GM18519 (cell line): ENCODE data around the gene VAMP5.

ENCODE experiments used
- ATAC-seq: cut with Tn5 transposase; IDR thresholded peaks from one replicate; pipeline ENCODE4 v1.9.1; 2021; ENCODE audit warnings: mild to moderate bottlenecking, moderate library complexity; ENCODE audit not compliant: unreplicated experiment, low FRiP score

The VAMP5 gene

GRCh38 chr2:85619617-85620016, 35.4 kb downstream of the VAMP5 start:
- no peak for ATAC-seq

GRCh38 chr2:85621338-85621737, 37.1 kb downstream of the VAMP5 start:
- no peak for ATAC-seq

GRCh38 chr2:85623991-85624390, 39.8 kb downstream of the VAMP5 start:
- no peak for ATAC-seq

- ATAC-seq = no peak
Observed at GRCh38 chr2:85628658-85629057, 44.4 kb downstream of the VAMP5 start.

- no peak for ATAC-seq
Observed at GRCh38 chr2:85631316-85631715, 47.1 kb downstream of the VAMP5 start.

- ATAC-seq = no peak
Observed at GRCh38 chr2:85635011-85635410, 50.8 kb downstream of the VAMP5 start.

- no peak for ATAC-seq
Observed at GRCh38 chr2:85635636-85636035, 51.4 kb downstream of the VAMP5 start.

- ATAC-seq = no peak
Observed at GRCh38 chr2:85642725-85643124, 58.5 kb downstream of the VAMP5 start.
